K562 (cell line): ENCODE data around the gene TTC16. TPM values are rescaled to one million over a fixed set of nuclear protein-coding genes. Genes with fewer than 3 reads are reported as not detected.

Source experiments
- CBX3 ChIP-seq, 2 experiments: IDR thresholded peaks; 1 replicate in 1 of 2; 2 replicates in 1 of 2; pipeline ENCODE4 v1.6.1; 2012; ENCODE audit warnings: inconsistent platforms in 2 of 2, low read length in 2 of 2, borderline replicate concordance in 1 of 2, control low read depth in 1 of 2
- CHCHD3 ChIP-seq: fragments of 250-450 bp; sonication (Bioruptor Pico); IDR thresholded peaks from 2 replicates; pipeline ENCODE4 v2.1.2; 2022; ENCODE audit warnings: mild to moderate bottlenecking
- DDX20 ChIP-seq: fragments of 450-650 bp; IDR thresholded peaks from 2 replicates; pipeline ENCODE4 v1.6.1; 2016; ENCODE audit warnings: missing genetic modification characterization, low read depth, mild to moderate bottlenecking, missing compliant biosample characterization, moderate library complexity
- EZH2 ChIP-seq: IDR thresholded peaks from 2 replicates; pipeline ENCODE4 v1.6.1; 2012; ENCODE audit warnings: low read depth, mild to moderate bottlenecking, inconsistent platforms, low read length, borderline replicate concordance
- GTF2F1 ChIP-seq: IDR thresholded peaks from 2 replicates; pipeline ENCODE4 v1.6.1; 2011; ENCODE audit warnings: low read depth, low read length, improper control_type of control experiment
- HDAC8 ChIP-seq: fragments of 450-650 bp; IDR thresholded peaks from 2 replicates; pipeline ENCODE4 v1.6.1; 2016; ENCODE audit warnings: mild to moderate bottlenecking, missing genetic modification characterization, moderate library complexity, missing compliant biosample characterization
- HIVEP1 ChIP-seq: fragments of 250-450 bp; sonication (Bioruptor Pico); IDR thresholded peaks from 2 replicates; pipeline ENCODE4 v1.4.0; 2020; ENCODE audit warnings: mild to moderate bottlenecking
- KAT2B ChIP-seq: IDR thresholded peaks from one replicate; pipeline ENCODE4 v1.6.1; 2012; ENCODE audit warnings: low read depth, mild to moderate bottlenecking, control low read depth, inconsistent platforms, low read length, moderate library complexity
- KDM2B ChIP-seq: fragments of 250-450 bp; sonication (Bioruptor Pico); IDR thresholded peaks from 2 replicates; pipeline ENCODE4 v1.8.0; 2021; ENCODE audit warnings: mild to moderate bottlenecking, moderate library complexity
- MAZ ChIP-seq, 2 experiments: fragments of 450-650 bp in 1 of 2; sonication (generic) in 1 of 2; formaldehyde crosslinking; IDR thresholded peaks in 1 of 2; conservative IDR thresholded peaks in 1 of 2; 2 replicates each; pipeline versions ENCODE4 v1.4.0 to v1.5.0; 2020; ENCODE audit warnings: mild to moderate bottlenecking in 1 of 2, missing genetic modification reagents in 1 of 2
- NBN ChIP-seq: fragments of 450-650 bp; IDR thresholded peaks from 2 replicates; pipeline ENCODE4 v1.6.1; 2016; ENCODE audit warnings: low read depth, mild to moderate bottlenecking
- SRSF3 ChIP-seq: fragments of 200-400 bp; formaldehyde crosslinking; IDR thresholded peaks from 2 replicates; pipeline ENCODE4 v1.6.1; 2016; ENCODE audit warnings: mild to moderate bottlenecking, low read length, moderate library complexity; ENCODE audit not compliant: insufficient read depth
- ZNF184 ChIP-seq: sonication (generic); formaldehyde crosslinking; IDR thresholded peaks from 2 replicates; pipeline ENCODE4 v1.5.0; 2020; ENCODE audit warnings: missing genetic modification reagents
- ZNF668 ChIP-seq: fragments of 250-450 bp; sonication (Bioruptor Pico); IDR thresholded peaks from 2 replicates; pipeline ENCODE4 v1.8.0; 2022; ENCODE audit warnings: mild to moderate bottlenecking, inconsistent platforms
- ZNF77 ChIP-seq: fragments of 250-450 bp; sonication (Bioruptor Pico); IDR thresholded peaks from 2 replicates; pipeline ENCODE4 v1.5.0; 2020
- polyA plus RNA-seq, 8 experiments: library from polyadenylated mRNA; depleted of rRNA in 4 of 8; stranded (reverse) in 5 of 8; unstranded in 3 of 8; fragments of >200 nt; fragmentation: Nextera tagmentation in 2 of 8; fragmentation: Illumina TruSeq in 1 of 8; extraction: Ambion mirVana in 2 of 8; extraction: Trizol in 1 of 8; gene quantifications; 2 replicates each; pipeline versions ENCODE4 v1.2.1 to v1.2.3, GENCODE V29; 2011 to 2014; ENCODE audit warnings: inconsistent platforms in 1 of 8, missing spikeins in 1 of 8
- total RNA-seq, 7 experiments: library from RNA; depleted of rRNA in 6 of 7; stranded (reverse); fragments of >200 nt in 6 of 7; fragmentation: Illumina TruSeq in 2 of 7; extraction: Trizol in 2 of 7; gene quantifications; 2 replicates each; pipeline versions ENCODE4 v1.2.1 to v1.2.3, GENCODE V29; 2011 to 2021; ENCODE audit warnings: low replicate concordance in 1 of 7
- TF ChIP-seq, protein P1 (sequence below): sonication (generic); formaldehyde crosslinking; IDR thresholded peaks from 2 replicates; pipeline ENCODE4 v1.8.1; 2023; ENCODE audit warnings: mild to moderate bottlenecking, missing genetic modification reagents
- TF ChIP-seq, protein P2 (sequence below): fragments of 450-650 bp; IDR thresholded peaks from 2 replicates; pipeline ENCODE4 v1.6.1; 2016
- TF ChIP-seq, protein P3 (sequence below): fragments of 200-800 bp; sonication (Bioruptor generic); IDR thresholded peaks from 2 replicates; pipeline ENCODE4 v1.6.1; 2017; ENCODE audit warnings: missing genetic modification characterization, missing compliant biosample characterization
- TF ChIP-seq, protein P4 (sequence below): fragments of 450-650 bp; IDR thresholded peaks from 2 replicates; pipeline ENCODE4 v1.6.1; 2018; ENCODE audit not compliant: partially characterized antibody

Gene TTC16
- total and polyA plus RNA-seq, 9 of the 15 experiments (the other 6 are each of a cell fraction or from before 2014, with no cell fraction given): 0.11 TPM; not detected in 8

DNA sequence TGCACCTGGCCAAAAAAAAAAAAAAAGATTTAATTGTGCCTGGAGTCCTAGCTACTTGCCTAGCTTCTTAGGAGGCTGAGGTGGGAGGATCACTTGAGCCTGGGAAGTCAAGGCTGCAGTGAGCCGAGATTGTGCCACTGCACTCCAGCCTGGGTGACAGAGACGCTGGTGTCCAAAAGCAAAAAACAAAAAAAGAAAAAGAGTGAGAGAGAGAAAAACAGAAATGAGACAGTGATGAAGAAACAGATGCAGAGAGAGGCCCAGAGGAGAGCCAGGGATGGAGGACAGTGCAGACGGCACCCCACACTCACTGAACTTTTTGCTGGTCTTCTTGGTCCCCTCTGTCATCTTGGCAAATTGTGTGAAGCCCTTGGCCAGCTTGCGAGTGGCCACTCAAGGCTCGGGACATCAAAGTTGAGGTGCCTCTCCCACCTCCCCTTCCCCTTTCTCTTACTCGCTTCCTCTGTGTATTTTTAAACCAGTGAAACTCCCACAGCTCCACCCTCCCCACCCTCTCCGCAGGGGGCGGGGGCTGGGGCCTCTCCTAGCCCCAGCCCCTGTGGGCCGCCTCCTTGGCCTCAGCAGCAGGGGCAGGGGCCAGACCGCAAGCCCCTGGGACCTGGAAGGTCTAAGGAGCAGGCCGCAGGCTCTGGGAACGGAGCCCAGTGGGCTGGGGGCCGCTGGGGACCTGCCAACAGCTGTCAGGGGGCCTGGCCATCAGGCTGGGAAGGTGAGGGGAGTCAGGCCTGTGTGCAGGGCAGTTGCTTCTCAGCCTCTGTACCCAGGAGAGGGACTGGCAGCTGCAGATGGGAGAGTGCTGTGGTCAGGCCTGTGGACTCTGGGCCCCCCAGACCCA is 62.6 kb downstream of the TTC16 start, which contains the start of gene SH2D3C (continued):
- TF ChIP-seq, protein P1, sequence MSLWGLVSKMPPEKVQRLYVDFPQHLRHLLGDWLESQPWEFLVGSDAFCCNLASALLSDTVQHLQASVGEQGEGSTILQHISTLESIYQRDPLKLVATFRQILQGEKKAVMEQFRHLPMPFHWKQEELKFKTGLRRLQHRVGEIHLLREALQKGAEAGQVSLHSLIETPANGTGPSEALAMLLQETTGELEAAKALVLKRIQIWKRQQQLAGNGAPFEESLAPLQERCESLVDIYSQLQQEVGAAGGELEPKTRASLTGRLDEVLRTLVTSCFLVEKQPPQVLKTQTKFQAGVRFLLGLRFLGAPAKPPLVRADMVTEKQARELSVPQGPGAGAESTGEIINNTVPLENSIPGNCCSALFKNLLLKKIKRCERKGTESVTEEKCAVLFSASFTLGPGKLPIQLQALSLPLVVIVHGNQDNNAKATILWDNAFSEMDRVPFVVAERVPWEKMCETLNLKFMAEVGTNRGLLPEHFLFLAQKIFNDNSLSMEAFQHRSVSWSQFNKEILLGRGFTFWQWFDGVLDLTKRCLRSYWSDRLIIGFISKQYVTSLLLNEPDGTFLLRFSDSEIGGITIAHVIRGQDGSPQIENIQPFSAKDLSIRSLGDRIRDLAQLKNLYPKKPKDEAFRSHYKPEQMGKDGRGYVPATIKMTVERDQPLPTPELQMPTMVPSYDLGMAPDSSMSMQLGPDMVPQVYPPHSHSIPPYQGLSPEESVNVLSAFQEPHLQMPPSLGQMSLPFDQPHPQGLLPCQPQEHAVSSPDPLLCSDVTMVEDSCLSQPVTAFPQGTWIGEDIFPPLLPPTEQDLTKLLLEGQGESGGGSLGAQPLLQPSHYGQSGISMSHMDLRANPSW: no peak
- TF ChIP-seq DDX20 (tag) (no peak), ZNF668 (CRISPR knock-in tag) (no peak), SRSF3 (no peak), ZNF77 (CRISPR knock-in tag) (no peak), EZH2 (no peak), KDM2B (CRISPR knock-in tag) (no peak), MAZ (CRISPR knock-in tag; conservative IDR thresholded peaks at IDR 0.05 in 1 of 2, IDR thresholded peaks at IDR 0.05 in 1 of 2) (peak in 1 of 2 experiments; percentile 57; a peak in 1 of 4 replicates), KAT2B (no peak), NBN (0 out of 2 replicates have a peak, but pooled peaks have one; percentile 36), GTF2F1 (no peak), HIVEP1 (no peak), CBX3 (IDR thresholded peaks at IDR 0.05; ENCODE audit: borderline replicate concordance in 1 of 2, low read length in 2 of 2) (no peak), CHCHD3 (CRISPR knock-in tag) (no peak), HDAC8 (no peak), ZNF184 (CRISPR knock-in tag) (no peak)
- TF ChIP-seq, protein P2, sequence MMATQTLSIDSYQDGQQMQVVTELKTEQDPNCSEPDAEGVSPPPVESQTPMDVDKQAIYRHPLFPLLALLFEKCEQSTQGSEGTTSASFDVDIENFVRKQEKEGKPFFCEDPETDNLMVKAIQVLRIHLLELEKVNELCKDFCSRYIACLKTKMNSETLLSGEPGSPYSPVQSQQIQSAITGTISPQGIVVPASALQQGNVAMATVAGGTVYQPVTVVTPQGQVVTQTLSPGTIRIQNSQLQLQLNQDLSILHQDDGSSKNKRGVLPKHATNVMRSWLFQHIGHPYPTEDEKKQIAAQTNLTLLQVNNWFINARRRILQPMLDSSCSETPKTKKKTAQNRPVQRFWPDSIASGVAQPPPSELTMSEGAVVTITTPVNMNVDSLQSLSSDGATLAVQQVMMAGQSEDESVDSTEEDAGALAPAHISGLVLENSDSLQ: no peak
- TF ChIP-seq, protein P3, sequence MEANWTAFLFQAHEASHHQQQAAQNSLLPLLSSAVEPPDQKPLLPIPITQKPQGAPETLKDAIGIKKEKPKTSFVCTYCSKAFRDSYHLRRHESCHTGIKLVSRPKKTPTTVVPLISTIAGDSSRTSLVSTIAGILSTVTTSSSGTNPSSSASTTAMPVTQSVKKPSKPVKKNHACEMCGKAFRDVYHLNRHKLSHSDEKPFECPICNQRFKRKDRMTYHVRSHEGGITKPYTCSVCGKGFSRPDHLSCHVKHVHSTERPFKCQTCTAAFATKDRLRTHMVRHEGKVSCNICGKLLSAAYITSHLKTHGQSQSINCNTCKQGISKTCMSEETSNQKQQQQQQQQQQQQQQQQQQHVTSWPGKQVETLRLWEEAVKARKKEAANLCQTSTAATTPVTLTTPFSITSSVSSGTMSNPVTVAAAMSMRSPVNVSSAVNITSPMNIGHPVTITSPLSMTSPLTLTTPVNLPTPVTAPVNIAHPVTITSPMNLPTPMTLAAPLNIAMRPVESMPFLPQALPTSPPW (CRISPR knock-in tag): peak; percentile 77
- TF ChIP-seq, protein P4, sequence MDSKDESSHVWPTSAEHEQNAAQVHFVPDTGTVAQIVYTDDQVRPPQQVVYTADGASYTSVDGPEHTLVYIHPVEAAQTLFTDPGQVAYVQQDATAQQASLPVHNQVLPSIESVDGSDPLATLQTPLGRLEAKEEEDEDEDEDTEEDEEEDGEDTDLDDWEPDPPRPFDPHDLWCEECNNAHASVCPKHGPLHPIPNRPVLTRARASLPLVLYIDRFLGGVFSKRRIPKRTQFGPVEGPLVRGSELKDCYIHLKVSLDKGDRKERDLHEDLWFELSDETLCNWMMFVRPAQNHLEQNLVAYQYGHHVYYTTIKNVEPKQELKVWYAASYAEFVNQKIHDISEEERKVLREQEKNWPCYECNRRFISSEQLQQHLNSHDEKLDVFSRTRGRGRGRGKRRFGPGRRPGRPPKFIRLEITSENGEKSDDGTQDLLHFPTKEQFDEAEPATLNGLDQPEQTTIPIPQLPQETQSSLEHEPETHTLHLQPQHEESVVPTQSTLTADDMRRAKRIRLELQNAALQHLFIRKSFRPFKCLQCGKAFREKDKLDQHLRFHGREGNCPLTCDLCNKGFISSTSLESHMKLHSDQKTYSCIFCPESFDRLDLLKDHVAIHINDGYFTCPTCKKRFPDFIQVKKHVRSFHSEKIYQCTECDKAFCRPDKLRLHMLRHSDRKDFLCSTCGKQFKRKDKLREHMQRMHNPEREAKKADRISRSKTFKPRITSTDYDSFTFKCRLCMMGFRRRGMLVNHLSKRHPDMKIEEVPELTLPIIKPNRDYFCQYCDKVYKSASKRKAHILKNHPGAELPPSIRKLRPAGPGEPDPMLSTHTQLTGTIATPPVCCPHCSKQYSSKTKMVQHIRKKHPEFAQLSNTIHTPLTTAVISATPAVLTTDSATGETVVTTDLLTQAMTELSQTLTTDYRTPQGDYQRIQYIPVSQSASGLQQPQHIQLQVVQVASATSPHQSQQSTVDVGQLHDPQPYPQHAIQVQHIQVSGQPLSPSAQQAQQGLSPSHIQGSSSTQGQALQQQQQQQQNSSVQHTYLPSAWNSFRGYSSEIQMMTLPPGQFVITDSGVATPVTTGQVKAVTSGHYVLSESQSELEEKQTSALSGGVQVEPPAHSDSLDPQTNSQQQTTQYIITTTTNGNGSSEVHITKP: peak; percentile 85
